ENCODE measurements around the gene HDAC7.
"Not testable (repeated sequence)": the region's sequence is repeated elsewhere in the genome, so short reads cannot be mapped to it uniquely, and the experiment has no call there.

HDAC7 gene

DNA sequence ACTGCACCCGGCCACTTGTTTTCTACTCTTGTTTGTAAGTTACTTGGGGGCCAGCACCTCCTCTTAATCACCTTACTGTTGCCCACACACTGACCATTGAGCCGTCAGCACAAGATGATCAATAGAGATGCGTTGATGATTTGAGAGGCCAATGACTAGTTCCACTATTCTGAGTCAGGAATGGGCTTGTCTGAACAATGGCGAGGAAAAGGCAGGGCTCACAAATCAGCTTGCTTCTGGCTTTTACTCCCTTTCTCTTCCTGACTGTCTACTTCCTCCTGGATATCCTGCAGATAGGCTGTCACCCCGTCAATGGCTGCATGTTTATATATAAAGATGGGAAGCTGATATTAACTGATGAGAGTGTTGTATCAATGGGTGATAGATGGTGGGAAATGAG lies 29.1 kb upstream of the HDAC7 start:
- FAIRE-seq, result no peak

DNA sequence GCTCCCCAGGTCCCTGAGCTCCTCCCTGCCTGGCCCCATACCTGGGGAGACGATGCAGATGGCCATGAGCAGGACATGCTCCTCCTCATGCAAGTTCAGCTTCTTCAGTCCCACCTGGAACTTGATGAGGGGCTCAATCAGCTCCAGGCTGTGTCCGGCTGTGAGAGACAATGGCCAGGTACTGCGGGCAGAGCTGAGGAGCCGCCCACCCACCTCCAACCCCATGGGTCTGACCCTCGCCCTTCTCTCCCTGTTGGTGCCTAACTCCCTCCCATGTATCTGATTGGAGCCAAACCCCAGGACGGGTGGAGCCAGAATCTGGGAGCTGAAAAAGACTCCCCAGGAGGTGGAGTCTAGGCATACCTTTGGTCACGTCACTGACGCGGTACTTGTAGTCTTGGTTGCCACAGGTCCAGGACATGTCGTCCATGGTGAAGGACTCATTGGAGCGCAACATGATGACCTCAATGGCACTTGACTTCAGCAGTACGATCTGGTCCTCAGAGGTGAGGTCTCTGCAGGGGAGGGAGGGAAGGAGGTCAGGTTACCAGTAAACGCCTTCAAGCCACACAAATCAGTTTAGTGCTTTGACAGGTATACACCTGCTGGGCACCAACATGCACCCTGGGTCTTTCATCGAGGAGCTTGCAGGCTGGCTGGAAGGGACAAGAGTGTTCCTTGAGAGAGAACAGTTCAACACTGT lies 26.7 kb upstream of the HDAC7 start:
- no peak for FAIRE-seq

DNA sequence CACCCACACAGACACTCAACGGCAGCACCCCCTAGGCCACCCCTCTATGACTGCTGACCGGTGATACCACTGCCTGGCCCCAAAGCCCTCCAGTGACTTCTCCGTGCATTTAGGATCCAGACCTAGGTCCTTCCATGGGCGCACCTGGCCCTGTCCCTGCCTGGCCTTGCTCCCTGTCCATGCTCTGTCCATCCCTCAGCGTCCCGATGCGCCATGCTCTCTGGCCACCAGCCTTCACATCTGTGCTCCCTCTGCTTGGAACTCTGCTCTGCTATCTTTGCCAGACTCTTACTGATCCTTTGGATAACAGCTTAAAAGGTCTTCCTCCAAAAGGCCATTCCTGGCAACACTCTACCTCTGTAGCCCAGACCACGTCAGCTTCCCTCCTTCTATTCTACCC lies 25.4 kb upstream of the HDAC7 start:
- no peak for FAIRE-seq

DNA sequence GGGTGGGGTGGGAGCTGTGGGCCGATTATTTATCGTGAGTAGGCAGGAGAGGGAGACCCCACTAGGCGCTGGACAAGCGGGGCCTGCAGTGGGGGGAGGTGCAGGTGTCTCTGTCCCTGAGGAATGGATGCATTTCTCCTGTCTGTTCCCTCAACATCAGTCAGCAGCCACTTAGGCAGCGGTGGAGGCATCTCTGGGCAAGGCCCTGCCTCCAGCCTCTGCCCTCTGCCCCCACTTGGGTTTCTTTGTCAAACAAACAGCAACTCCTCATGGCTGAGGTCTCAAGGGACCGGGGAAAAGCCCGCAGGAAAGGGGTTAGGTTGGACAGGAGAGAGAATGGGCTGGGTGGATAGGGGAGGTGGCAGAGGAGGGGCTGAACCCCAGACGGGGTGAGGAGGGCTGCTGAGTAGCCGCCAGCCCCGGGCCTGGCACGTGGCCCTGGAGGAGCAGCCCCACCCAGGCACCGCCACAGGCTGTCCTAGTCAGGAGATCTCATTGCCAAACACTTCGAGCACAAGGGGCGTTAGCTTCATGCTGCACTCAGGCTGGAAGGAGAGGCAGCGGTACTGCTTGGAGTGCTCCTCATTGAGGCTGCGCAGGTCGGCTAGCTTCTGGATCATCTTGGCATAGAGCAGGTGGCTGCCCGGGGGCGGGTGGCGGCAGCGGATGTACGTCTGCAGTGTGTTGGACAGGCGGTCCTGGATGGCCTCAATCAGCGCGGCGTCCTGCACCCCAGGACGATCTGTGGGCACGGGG lies 24.7 kb upstream of the HDAC7 start:
- FAIRE-seq, result no peak

DNA sequence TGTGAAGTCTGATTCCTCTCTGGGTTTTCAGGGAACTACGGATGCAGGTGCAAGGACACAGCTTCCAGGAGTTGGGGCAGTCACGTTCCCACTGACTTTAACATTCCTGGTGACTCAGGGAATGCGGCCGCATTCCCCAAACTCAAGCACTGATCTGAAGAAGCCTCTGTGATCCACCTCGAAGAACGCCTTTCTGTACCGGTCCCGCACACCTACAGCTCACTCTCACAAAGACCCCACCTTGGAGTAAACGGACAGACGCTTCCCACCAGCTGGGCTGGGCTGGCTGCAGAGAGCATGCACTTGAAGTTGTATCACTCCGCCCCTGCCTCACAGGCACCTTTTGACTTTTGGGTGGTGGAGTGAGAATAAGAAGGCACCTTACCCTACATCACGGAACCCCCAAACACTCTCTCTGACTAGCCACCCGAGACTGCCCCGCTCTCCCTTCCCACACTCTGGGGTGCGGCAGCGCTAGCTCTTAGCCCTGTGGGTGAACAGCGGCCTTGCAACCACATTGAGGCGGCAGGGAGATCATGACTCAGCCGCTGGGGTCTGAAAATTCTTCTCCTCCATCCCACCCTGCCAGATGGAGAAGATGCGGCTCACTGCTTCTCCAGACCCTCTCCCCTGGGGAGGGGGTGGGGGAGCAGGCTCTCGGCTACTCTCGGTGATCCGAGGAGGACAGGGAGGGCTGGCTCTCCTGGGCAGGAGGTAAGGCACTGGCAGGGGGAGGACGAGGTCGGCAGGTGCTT lies 23.7 kb upstream of the HDAC7 start:
- FAIRE-seq, result no peak

DNA sequence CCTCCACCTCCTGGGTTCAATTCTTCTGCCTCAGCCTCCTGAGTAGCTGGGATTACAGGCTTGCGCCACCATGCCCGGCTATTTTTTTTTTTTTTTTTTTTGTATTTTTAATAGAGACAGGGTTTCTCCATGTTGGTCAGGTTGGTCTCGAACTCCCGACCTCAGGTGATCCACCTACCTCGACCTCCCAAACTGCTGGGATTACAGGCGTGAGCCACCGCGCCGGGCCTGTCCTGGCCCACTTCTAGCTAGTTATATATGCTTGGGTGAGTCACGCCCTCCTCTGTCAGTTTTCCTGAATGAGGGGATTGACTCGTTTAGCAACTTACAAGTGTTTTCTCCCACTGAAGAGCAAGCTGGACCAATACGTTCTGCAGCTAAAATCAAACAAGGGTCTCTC lies 22.8 kb upstream of the HDAC7 start:
- FAIRE-seq, result not testable (repeated sequence)

DNA sequence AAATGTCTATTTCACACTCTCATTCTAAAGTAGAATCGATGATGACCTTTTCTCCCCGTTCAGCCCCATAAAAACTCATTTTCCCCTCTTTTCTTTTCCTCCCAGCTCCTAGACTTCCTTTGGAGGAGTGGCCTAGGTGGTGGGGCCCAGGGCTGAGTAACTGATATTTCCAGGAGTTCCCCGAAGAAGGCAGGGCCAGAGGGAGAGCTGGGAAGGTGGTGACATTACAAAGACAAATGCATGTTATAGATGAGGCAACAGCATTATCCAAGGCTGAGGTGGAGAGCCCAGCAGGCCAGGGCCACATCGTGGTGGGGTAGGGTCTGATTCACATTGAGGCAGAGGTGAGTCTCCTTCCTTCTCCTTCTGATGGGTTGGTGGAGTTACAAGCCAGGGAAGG lies 22.2 kb upstream of the HDAC7 start:
- no peak for FAIRE-seq

DNA sequence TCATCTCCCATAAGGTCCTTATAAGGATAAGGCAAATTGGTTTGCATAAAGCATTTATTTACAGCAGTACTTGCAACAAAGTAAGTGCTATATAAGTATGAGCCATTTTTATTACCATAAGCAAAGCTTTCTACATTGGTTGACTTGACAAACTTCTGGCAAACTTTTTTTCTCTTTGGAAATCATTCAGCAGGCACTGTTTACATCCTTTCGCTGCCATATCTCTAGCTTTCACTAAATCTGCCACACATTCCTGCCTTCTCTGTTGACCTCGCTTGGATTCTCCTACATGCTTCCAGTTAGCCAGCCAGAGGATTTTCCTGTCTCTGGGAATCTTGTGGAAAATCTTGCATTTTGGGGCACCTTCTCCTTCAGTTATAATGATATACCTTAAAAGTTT lies 21.8 kb upstream of the HDAC7 start:
- FAIRE-seq, result no peak

DNA sequence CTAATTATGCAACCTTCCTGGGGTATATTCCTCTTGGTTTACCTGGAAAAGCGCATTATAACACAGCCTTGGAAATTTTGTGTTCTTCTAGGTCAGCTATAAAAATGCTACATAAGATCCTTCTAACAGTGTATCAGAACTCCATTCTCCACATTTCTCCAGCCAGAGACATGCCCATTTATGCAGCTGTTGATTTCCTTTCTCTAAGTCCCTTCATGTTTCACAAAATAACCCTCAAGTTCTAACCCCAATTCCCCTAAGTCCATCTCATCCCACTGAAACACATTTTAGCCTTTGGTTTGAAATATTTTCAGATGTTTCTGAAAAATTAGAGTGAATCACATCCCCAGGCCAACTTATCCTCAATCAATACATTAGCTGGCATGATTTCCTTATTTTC lies 20.9 kb upstream of the HDAC7 start:
- FAIRE-seq, result no peak

DNA sequence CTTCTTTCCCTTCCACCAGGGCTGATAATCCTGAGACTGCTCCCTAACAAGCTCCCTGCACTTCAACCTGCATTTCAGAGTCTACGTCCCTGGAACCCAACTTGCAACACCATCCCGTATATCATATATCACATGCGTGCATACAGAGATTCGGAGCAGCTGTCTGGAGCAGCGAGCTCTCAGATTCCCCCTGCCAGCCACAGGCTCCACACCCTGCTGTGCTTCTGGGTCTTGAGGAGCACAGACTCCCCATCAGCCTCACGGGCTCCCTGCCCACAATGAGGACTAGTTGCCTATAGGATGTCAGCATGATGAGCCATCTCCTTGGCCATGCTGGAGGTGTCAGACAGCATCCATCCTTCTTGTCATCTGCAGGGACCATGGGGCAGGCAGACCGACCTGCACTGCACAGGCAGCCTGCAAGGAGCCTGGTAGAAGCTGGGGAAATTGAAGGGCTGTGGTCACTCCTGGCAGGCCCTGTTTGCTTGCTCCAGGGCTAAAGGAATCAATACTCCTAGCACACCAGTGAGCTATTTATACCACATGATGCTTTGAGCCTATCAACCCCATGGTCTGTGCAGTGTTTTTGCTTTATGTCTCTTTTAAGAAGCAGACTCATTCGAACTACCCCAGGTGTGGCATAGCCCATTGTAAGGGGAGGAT lies 19.6 kb upstream of the HDAC7 start:
- no peak for FAIRE-seq

DNA sequence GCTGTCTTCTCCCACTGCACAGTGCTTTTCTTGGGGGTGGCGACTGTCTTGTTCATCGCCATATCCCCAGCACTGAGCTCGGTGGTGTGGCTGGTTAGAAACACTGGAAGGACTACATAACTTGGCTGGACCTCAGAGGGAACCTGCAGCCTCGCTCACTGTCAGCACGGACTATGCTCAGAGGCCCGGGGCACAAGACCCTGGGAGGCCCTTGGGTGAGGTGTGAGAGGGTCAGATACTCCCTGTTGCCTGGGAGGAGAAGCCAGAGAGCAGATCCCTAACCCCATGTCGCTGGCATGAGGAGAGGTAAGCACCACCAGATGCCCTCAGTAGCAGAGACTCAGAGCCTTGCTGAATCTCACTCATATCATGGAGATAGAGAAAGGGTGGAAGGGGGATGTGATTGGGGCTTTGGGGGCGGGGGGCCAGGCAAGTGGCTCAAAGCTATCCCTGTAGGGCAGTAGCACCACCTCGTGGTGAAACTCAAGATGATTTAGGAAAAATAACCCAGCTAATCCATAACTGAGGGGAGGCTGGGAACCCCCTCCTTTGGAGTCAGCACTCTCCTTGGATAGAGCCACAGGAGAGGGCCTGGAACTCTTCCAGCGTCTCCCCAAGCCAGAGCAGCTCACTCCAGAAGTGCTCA lies 18.7 kb upstream of the HDAC7 start:
- no peak for FAIRE-seq

DNA sequence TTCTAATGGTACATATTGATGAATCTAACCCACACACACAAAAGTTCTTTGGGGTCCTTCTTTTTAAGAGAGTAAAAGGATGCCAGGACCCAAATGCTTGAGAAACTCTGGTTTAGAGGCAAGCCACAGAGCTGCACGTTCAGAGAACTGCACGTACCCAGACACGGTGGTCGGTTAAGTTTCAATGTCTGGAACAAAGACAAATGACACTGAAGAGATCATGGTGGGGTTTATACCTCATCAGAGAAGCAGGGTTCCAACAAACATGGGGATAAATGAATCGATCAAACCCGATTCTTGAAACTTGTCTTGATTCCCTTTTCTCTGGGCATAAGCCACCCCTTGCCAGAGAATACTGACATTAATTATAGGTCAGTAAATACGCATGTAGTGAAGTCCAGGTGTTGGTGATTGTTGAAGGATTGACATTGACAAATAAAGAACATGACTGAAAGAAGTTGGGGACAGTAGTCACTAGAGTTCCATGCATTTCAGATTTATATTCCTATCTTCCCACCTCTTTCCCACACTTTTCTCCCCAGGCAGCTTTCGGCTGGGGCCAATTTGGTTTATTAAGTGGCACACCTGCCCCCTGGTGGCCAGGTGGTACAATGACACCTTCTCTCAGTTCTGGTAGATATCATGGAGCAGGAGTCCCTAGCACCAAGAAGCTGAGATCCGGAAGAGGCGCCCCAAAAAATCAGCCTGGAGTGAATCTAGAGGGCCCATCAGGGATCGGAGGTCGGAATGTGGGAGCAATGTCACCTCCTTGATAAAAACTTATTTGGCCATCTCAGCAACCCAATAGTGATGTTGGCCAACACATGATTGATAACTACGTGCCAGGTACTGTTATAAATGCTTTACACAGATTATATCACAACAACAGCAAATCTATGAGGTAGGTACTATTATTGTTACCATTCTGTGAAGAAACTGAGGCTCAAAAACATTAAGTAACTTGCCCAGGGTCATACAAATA lies 17.8 kb upstream of the HDAC7 start:
- FAIRE-seq, result no peak

DNA sequence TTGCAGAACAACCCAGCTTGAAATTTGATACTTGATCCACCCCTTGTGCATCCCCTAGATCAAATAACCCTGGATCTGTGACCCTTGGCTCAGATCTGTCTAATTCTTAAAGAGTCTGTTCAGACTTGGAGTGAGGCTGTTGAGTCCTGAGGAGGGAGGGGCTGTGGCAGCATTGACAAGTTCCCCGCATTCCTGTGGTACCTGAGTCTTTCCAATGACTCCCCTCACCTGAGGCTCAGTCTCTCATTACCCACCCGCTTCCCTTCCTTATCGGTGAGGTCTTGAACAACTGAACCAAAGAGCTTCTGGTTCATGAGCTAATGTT lies 16.1 kb upstream of the HDAC7 start:
- FAIRE-seq, result no peak

DNA sequence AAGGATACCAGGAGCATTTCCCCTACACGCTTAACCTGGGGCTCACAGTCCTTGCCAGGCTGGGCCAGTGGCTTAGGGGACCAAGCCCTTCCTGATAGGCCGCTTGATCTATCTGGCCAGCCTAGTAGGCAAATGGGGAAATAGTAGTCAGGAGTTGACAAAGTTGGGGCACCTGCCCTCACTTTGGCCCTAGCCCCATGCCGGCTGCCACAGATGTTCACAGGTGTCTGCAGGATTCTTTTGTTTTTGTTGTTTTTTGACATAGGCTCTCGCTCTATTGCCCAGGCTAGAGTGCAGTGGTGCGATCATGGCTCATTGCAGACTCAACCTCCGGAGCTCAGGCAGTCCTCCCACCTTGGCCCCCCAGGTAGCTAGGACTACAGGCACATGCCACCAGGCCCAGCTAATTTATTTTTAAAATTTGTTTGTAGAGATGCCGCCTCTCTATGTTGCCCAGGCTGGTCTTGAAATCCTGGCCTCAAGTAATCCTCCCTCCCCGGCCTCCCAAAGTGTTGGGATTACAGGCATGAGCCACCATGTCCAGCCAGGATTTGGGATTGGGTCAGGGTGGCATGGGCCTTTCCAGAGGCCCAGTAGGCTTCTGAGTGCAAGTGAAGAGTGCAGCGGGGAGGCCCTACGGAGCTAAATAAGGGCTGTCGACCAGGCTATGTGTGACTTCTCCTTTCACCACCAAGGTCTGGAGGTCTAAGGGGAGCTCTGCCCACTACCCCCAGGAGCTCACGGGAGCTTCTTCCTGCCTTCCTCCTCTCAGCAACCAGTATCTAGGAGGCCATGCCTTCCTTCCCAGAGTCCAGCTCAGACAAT lies 15.5 kb upstream of the HDAC7 start:
- no peak for FAIRE-seq

DNA sequence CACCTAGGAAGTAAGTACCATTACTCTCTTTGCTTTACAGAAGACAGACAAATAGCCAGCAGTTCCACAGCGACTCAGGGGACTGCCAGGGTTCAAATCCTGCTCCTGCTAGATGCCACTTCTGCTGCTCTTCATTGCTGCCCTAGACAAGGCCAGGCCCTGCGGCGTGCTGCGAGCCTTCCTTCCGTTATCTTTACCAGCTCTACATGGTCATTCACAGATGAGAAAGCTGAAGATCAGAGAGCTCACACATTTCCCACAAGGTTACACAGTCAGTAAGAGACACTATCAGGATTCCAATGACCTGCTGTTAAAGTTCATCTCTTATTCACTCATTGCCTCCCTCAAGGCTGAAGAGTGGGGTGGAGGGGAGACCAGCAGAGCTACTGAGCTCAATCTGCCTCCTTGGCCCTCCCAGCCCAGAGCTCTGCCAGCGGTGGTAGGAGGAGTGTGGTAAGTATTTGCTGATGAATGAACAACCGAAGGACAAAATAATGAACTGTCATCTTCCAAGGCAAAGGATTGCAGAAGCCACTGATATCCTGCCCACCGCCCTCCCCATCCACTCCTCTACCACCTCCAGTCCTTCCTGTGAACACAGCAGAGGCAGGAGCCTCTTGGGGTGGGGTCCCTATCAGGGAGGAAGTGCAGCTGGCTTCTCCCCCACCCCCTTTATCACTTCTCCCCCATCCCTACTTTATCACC lies 14.6 kb upstream of the HDAC7 start:
- no peak for FAIRE-seq

DNA sequence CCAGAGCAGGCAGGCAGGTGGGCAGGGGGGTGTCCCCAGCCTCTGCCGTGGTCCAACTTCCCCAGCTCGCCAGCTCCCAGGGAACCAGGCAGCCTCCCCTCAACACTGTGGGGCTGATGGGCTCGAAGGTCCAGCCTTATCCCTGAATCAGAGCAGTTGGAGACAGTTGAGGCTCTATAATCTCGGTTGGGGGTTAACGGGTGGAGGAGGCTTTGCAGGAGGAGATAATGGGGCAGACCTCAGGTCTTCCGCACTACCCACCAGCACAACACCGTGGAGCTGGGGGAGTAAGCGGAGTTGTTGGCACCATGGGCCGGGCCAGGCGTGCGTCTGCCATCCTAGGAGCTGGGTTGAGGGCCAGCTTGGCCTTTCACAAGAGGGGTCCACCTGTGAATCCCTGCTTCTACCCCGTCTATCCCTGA lies 13.9 kb upstream of the HDAC7 start:
- FAIRE-seq, result no peak

DNA sequence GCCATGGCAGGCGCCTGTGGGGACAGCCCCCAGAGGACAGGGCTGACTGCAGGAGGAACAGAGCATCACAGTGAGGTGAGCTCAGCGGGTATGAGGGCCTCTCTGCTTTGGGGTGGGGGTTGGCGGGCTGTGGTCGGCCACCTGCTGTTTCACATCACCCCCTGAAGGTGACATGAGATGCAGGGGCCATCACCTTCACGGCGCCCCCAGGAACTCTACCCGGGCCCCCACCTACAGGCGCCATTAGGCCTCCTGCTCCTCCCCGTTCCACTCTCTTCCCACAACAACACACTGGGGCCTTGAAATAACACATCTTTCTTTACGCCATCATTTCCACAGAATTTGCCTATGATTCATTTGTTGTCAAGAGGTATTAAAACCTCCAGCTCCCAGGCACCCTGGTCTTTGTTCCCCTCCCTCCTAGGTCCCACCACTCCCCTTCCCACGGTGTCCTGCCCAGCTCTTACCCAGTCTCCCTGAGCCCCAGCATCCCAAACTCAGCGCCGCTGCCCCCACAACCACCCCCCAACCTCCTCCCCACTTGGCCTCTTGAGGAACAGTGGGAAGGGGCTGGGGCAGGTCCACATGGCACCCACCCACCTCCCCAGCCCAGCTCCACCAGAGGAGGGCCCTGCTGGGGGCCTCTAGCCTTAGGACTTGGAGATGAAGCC lies 12.7 kb upstream of the HDAC7 start:
- no peak for FAIRE-seq

DNA sequence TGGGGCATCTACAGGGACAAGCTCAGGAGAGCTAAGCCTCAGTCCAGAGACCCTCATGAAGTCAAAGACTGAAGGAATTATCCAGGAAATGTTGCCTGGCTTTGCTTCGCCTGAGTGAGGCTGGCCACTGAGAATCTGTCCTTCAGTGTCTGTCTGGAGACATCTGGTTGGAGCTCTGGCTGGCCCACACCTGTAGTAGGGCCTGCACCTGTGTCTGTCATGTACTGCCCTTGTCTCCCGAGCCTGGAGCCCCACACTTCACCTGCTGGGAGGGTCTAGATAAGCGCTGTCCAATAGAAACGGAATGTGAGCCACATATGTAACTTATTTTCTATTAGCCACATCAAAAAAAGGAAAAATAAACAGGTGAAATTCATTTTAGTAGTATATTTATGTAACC lies 9.9 kb upstream of the HDAC7 start:
- FAIRE-seq, result no peak

DNA sequence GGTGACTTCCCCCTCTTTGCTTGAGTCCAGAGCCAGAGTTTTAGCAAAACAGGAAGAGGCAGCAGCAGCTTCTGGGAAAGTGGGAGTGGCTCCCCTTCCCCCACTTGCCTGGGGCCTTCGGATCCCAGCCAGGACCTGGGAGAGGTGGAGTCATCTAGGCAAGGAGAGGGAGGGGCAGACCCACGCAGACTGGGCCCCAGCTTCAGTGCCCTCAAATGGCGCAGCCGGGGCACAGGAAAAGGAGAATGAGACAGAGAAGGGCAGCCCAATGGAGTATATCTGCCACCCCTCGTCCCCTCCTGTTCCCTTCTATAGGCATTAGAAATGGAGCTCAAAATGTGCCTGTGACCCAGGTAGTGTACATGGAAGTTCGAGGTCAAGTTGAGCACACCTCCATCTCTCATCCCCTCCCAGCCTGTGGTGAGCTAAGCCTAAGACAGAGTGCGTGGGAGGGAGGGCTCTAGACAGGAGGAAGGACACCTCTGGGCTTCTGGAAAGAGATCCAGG lies 9.3 kb upstream of the HDAC7 start:
- no peak for FAIRE-seq
